ENCODE data around the gene DENR.

DNA sequence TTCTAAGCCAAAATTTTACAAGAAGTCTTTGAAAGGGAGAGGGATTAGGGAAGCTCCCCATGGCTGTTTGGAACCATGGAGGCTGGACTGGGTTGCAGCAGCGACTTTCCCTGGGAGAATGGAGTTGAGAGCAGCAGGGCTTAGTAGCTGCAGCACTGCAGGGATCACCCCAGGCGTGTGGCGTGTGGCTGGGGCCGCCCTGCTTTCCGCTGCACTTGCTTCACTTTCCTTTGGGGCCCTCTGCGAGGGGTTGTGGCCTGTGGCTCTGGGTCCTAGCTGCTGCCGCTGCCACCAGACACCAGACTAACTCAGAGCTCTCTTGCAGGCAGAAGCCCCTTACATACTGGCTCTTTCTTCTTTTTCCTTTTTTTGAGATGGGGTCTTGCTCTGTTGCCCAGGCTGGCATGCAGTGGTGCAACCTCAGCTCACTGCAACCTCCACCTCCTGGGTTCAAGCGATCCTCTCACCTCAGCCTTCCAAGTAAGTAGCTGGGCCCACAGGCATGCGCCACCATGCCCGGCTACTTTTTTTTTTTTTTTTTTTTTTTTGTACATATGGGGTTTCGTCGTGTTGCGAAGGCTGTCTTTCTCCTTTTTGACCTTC lies 47.1 kb downstream of the DENR start:
- TF ChIP-seq, protein P1, sequence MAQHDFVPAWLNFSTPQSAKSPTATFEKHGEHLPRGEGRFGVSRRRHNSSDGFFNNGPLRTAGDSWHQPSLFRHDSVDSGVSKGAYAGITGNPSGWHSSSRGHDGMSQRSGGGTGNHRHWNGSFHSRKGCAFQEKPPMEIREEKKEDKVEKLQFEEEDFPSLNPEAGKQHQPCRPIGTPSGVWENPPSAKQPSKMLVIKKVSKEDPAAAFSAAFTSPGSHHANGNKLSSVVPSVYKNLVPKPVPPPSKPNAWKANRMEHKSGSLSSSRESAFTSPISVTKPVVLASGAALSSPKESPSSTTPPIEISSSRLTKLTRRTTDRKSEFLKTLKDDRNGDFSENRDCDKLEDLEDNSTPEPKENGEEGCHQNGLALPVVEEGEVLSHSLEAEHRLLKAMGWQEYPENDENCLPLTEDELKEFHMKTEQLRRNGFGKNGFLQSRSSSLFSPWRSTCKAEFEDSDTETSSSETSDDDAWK (CRISPR knock-in tag; IDR thresholded peaks at IDR 0.05), result no peak
- TF ChIP-seq ZNF484 (CRISPR knock-in tag; IDR thresholded peaks at IDR 0.05; ENCODE audit: borderline replicate concordance, low read depth) (no peak), SMAD3 (CRISPR knock-in tag; IDR thresholded peaks at IDR 0.05) (no peak), NFYB (CRISPR knock-in tag; IDR thresholded peaks at IDR 0.05) (no peak), SETDB1 (CRISPR knock-in tag; IDR thresholded peaks at IDR 0.05; ENCODE audit: borderline replicate concordance) (no peak), POLR2G (IDR thresholded peaks at IDR 0.05; ENCODE audit: low read depth, low read length) (no peak), CEBPZ (IDR thresholded peaks at IDR 0.05; ENCODE audit: low read length) (no peak), MAFF (IDR thresholded peaks at IDR 0.05; ENCODE audit: low read depth, low read length) (no peak)
- TF ChIP-seq, protein P2, sequence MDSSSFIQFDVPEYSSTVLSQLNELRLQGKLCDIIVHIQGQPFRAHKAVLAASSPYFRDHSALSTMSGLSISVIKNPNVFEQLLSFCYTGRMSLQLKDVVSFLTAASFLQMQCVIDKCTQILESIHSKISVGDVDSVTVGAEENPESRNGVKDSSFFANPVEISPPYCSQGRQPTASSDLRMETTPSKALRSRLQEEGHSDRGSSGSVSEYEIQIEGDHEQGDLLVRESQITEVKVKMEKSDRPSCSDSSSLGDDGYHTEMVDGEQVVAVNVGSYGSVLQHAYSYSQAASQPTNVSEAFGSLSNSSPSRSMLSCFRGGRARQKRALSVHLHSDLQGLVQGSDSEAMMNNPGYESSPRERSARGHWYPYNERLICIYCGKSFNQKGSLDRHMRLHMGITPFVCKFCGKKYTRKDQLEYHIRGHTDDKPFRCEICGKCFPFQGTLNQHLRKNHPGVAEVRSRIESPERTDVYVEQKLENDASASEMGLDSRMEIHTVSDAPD (CRISPR knock-in tag; IDR thresholded peaks at IDR 0.05), result no peak
